Activated naive CD8-positive, alpha-beta T cell treated with anti-CD3 and anti-CD28 coated beads, Interleukin-2, amount 50 U/mL, for 16 hours (primary cell): ENCODE data around the gene NKAIN2.
"Not testable (repeated sequence)": the region's sequence is repeated elsewhere in the genome, so short reads cannot be mapped to it uniquely, and the experiment has no call there.

Experiments used
- DNase-seq: peaks from one replicate; pipeline ENCODE4 v3.0.0-alpha.2; 2020; ENCODE audit warnings: low read depth, low spot score

NKAIN2 gene

GRCh38 chr6:124564125-124564524, 760.5 kb downstream of the NKAIN2 start:
- DNase-seq, result not testable (repeated sequence)

DNA sequence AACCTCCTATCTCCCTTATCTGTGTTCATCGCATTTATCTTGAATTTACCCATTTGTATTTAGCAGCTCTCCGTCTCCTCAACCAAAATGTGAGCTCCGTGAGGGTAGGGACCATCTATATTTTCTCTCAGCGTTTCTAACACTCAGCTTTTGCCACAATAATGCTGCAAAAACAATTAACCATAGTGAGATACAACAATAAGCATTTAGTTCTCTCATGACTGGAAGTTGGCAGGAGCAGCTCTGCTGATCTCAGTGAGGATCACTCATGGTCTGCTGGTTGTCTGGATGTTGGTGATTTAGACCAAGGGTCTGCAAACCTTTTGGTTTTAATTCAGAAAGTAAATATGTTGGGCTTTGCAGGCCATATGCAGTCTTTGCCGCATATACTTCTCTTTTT, 763.7 kb downstream of the NKAIN2 start:
- DNase-seq, result no peak

DNA sequence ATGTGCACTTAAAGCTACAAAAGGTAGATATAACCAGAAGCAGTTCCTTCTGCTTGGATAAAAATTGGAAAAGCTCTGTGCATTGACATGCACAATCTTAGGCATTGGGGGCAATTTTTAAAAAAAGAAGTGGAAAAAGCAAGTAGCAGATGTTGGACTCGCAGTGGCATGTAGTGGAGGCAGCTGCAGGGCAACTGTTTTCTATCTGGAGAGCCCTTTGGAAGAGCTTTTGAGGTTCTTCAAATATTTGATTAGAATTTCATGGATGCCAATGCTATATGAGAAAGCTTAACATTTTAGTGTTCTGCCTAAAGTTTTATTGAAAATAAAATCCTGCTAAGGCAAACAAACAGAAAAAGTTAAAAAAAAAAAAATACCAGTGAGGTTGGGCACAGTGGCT, 770.3 kb downstream of the NKAIN2 start:
- DNase-seq, result no peak

- no peak for DNase-seq
Measured at GRCh38 chr6:124577734-124578281, 774.1 kb downstream of the NKAIN2 start.

- no peak for DNase-seq
Measured at GRCh38 chr6:124590001-124590400, 786.3 kb downstream of the NKAIN2 start.

GRCh38 chr6:124599656-124600055, 796.0 kb downstream of the NKAIN2 start:
- DNase-seq, result no peak

- no peak for DNase-seq
Measured at GRCh38 chr6:124604719-124605118, 801.1 kb downstream of the NKAIN2 start.

DNA sequence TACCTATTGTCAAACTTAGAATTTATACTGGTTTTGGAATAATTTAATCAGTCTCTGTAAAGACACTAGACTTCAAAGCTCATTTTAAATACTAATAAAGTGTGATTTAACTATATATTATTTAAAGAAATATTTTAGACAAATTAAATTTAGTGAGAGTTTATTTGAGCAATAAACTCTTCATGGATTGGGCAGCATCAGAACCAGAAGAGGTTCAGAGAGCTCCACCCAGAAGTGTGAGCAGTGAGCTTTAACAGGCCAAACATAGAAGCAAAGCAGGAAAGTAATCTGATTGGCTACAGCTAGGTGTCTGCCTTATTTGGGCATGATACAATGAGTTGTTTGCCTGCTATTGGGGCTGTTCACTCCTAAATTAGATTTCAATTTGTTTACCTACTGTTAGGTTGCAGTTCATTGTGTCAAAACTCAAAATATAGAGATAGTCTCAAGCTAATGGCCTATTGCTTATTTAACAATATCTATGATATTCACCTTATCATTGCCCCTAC, 803.5 kb downstream of the NKAIN2 start:
- no peak for DNase-seq

GRCh38 chr6:124613031-124613430, 809.4 kb downstream of the NKAIN2 start:
- DNase-seq, result no peak

DNA sequence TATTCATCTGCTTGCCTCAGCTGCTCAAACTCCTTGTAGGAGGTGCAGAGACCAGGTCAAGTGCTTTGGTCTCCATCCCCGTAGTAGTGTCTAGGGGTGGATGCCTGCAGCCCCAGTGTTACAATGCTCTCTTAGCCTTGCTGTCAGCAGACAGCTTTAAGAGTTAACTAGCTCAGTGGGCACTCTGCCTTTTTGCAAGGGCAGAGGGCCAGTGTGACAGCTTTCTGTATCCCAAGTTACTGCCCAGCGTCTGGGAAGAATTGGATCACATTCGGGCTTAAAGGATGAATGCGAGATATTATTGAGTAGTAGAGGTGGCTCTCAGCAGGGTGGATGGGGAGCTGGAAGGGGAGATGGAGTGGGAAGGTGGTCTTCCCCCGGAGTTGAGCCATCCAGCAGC, 818.7 kb downstream of the NKAIN2 start:
- no peak for DNase-seq

DNA sequence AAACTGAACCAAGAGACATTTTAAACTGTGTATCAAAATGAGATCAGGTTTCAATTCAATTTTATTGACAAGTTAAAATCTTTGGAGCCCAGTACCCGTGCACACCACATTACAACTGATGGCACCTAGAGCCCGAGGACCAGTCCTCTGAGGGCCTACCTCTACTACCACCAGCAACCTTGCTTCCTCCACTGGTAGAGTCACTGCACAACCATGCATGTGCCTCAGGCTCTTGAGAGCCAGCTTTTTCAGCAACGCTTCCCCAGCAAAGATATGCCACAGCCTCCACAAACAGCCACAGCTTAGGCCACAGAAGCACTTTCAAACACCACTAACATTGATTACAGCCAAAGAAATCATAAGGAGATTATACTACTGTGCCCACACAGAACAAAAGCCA, 830.0 kb downstream of the NKAIN2 start:
- no peak for DNase-seq

DNA sequence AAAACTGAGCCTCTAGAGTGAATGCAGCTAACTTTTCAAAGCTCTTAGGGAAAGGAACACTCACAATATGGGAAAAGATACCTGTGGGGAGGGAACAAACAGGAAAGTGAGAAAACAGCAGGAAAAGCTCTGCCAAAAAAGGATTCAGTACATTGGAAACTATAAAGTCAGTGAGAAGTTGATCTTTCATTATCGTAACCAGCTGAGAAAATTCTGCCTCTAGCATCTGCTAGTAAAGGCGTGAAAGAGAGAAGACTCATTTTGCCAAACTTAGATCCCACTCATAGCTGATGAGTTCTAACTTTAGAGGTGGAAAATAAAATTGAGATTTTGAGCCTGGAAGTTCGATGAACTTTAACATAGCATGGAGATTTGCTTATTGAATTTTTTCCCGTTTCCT, 836.8 kb downstream of the NKAIN2 start:
- no peak for DNase-seq

DNA sequence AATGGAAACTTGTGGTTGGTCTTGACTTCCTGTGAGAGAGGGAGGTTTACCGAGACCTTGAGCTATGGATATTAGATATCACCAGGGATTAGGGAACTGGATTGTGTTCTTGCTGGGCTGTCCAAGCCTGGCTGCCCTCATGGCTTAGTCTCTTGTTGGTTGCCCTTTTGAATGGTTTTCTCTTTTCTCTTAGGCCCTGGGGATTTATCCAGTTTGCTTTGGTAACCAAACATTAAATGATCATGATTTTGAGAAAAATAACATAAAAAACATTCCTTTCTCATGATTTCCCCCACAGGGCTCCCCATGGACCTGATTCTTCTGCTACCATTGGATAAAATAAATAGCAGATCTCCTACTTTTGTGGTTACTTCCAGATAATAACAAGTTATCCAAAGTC, 852.2 kb downstream of the NKAIN2 start:
- DNase-seq, result no peak

DNA sequence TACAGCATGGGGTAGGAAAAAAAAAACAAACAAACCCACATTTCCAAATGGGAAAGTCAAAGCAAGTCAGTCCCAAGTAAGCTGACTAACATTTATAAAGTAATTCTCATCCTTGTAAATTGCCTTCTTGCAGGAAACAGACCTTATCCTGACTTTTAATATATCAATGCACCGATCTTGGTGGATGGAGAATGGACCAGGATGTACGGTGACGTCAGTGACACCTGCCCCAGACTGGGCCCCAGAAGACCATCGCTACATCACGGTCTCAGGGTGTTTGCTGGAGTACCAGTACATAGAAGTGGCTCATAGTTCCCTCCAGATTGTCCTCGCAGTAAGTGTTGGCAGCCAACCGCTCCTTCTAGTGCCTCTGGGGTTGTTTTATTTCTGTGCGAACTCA, 854.4 kb downstream of the NKAIN2 start:
- DNase-seq, result no peak

DNA sequence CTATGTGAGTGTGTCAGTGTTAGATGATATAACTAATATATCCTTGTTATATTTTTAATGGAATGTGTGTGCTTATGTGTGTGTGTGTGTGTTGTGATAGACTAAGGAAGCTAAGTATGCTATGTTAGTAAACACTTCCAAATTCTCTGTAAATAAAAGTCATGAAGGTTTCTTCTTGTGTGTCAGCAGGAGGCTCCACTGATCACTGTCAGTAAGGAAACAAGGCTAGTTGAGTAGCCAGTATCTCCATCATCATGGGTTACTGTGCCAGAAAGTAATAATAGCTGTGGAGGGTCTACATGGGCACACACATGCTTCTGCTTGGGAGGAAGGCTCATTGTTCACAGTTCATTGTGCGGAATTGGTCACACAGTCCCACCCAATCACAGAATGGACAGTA, 855.8 kb downstream of the NKAIN2 start:
- no peak for DNase-seq

- DNase-seq, result no peak
Measured at GRCh38 chr6:124660185-124660584, 856.5 kb downstream of the NKAIN2 start.

DNA sequence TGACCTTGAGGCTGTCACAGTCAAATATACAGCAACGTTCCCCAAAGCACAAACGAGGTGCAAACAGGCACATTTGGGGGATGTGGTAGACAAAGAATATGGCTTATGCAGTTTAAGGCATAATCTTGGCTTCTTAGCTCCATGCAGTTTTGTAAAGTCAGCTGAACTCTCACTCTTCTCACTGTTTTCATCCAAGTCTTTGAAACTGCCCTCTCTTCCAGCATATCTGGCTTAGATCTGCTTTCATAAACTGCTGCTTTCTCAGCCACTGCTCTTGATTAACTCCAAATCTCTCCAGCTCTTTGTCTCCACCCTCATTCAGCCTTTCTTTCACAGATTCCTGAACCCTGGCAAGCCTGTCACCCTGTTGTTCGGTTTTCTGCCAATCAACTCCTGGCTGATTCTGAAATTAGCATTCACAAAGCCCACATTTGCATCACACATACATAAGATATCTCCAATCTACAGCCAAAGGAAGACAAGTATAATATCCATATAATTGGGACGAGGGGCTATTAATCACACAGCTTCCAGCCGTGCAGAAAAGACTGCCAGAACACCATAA, 857.5 kb downstream of the NKAIN2 start:
- no peak for DNase-seq

DNA sequence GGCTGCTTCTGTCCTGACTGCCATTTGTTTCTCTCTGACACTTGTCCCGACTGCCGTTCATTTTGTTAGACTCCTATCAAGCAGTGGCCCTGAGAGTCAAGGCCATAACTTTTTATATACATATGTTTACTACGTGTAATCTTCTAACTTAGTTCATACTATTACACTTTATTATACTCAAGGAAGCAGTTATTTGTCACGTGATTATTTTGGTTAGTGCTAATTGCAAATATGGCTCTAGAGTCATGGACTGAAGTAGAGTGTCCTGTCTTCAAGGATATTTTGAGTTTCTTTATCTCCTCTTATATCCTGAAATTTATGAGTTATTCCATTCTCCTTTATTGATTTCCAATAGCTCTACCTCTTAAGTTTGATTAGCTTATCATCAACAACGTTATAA, 864.4 kb downstream of the NKAIN2 start:
- no peak for DNase-seq

GRCh38 chr6:124669713-124670480, 866.2 kb downstream of the NKAIN2 start:
- DNase-seq, result no peak

GRCh38 chr6:124670801-124671200, 867.1 kb downstream of the NKAIN2 start:
- no peak for DNase-seq

- no peak for DNase-seq
Measured at GRCh38 chr6:124671324-124671723, 867.7 kb downstream of the NKAIN2 start.

DNA sequence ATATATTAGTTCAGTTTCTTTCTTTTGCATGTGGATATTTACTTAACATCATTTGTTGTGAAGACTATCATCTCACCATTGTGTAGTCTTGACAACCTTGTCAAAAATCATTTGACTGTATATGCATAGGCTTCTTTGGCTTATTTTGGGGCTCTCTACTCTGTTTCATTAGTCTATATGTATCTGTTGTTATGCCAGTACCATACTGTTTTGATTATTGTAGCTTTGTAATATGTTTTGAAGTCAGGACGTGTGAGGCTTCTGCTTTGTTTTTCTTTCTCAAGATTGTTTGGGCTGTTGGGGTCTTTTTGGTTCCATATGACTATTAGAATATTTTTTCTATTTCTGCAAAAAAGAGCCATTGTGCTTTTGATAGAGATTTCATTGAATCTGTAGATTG, 870.4 kb downstream of the NKAIN2 start:
- DNase-seq, result no peak

DNA sequence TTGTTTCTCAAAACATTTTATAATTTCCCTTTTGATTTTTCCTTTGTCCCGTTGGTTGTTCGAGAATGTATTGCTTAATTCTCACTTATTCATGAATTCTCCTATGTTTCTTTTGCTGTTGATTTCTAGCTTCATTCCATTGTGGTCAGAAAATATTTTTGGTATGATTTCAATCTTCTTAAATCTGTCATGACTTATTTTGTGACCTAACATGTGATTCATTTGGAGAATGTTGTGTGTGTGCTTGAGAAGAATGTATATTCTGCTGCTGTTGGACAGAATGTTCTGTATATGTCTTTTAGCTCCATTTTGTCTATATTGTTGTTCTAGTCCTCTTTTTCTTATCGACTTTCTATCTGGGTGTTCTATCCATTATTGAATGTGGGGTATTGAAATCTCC, 872.4 kb downstream of the NKAIN2 start:
- DNase-seq, result no peak
